H9 (cell line): ENCODE data around the gene COL4A1. TPM values are rescaled to one million over a fixed set of nuclear protein-coding genes. Genes with fewer than 3 reads are reported as not detected.

Source experiments
- DNase-seq: peaks from one replicate; pipeline ENCODE4 v3.0.0-alpha.2; 2017
- H2AFZ ChIP-seq: one replicate; pipeline ENCODE4 v1.6.1; 2013; ENCODE audit warnings: mild to moderate bottlenecking, low read length, control low read depth, moderate library complexity
- H2AK5ac ChIP-seq: 2 replicates; pipeline ENCODE4 v1.6.1; 2013; ENCODE audit warnings: low read length, control low read depth, mixed read lengths; ENCODE audit not compliant: insufficient read length
- H2BK120ac ChIP-seq: one replicate; pipeline ENCODE4 v1.6.1; 2013; ENCODE audit warnings: low read depth, mild to moderate bottlenecking, low read length, control low read depth, inconsistent platforms; ENCODE audit not compliant: poor library complexity, severe bottlenecking
- H2BK12ac ChIP-seq: 2 replicates; pipeline ENCODE4 v1.6.1; 2013; ENCODE audit warnings: low read length, control low read depth, mixed read lengths, low read depth; ENCODE audit not compliant: insufficient read length
- H2BK15ac ChIP-seq: 2 replicates; pipeline ENCODE4 v1.6.1; 2013; ENCODE audit warnings: low read depth, low read length, control low read depth
- H2BK20ac ChIP-seq: one replicate; pipeline ENCODE4 v1.6.1; 2013; ENCODE audit warnings: low read depth, mild to moderate bottlenecking, low read length, control low read depth, inconsistent platforms; ENCODE audit not compliant: poor library complexity, severe bottlenecking
- H2BK5ac ChIP-seq: 2 replicates; pipeline ENCODE4 v1.6.1; 2013; ENCODE audit warnings: low read length, control low read depth, mixed read lengths; ENCODE audit not compliant: insufficient read length
- H3K14ac ChIP-seq: 2 replicates; pipeline ENCODE4 v1.6.1; 2013; ENCODE audit warnings: low read length, control low read depth; ENCODE audit not compliant: insufficient read depth
- H3K18ac ChIP-seq: 2 replicates; pipeline ENCODE4 v1.6.1; 2013; ENCODE audit warnings: low read depth, mild to moderate bottlenecking, mixed read lengths, low read length, control low read depth; ENCODE audit not compliant: insufficient read length
- H3K23ac ChIP-seq: 2 replicates; pipeline ENCODE4 v1.6.1; 2013; ENCODE audit warnings: low read length, control low read depth, mixed read lengths, low read depth; ENCODE audit not compliant: insufficient read length
- H3K23me2 ChIP-seq: 2 replicates; pipeline ENCODE4 v1.6.1; 2013; ENCODE audit warnings: low read depth, mild to moderate bottlenecking, mixed read lengths, low read length, control low read depth; ENCODE audit not compliant: insufficient read length, poor library complexity, severe bottlenecking
- H3K27ac ChIP-seq: 2 replicates; pipeline ENCODE4 v1.5.1; 2013; ENCODE audit warnings: low read length, control low read depth, mixed read lengths, low read depth; ENCODE audit not compliant: insufficient read length
- H3K27me3 ChIP-seq: 2 replicates; pipeline ENCODE4 v1.6.1; 2013; ENCODE audit warnings: low read length, control low read depth, inconsistent platforms; ENCODE audit not compliant: insufficient read depth
- H3K4ac ChIP-seq: 2 replicates; pipeline ENCODE4 v1.6.1; 2013; ENCODE audit warnings: low read depth, mild to moderate bottlenecking, control low read depth, inconsistent platforms, low read length, moderate library complexity
- H3K4me1 ChIP-seq: 2 replicates; pipeline ENCODE4 v1.6.1; 2013; ENCODE audit warnings: low read length, control low read depth, inconsistent platforms; ENCODE audit not compliant: insufficient read depth
- H3K4me2 ChIP-seq: 2 replicates; pipeline ENCODE4 v1.6.1; 2013; ENCODE audit warnings: low read length, control low read depth, mixed read lengths; ENCODE audit not compliant: insufficient read length, insufficient read depth
- H3K56ac ChIP-seq: 2 replicates; pipeline ENCODE4 v1.6.1; 2013; ENCODE audit warnings: low read depth, mild to moderate bottlenecking, mixed read lengths, low read length, control low read depth; ENCODE audit not compliant: insufficient read length
- H3K79me1 ChIP-seq: 2 replicates; pipeline ENCODE4 v1.6.1; 2013; ENCODE audit warnings: low read depth, mild to moderate bottlenecking, moderate library complexity, low read length, control low read depth, inconsistent platforms; ENCODE audit not compliant: insufficient read depth, poor library complexity, severe bottlenecking
- H3K79me2 ChIP-seq: 2 replicates; pipeline ENCODE4 v1.6.1; 2013; ENCODE audit warnings: low read length, control low read depth, inconsistent platforms; ENCODE audit not compliant: insufficient read depth
- H3K9ac ChIP-seq: 2 replicates; pipeline ENCODE4 v1.6.1; 2013; ENCODE audit warnings: low read length, control low read depth, mixed read lengths; ENCODE audit not compliant: insufficient read length; ENCODE audit errors: extremely low read depth
- H3K9me3 ChIP-seq: one replicate; pipeline ENCODE4 v1.6.1; 2013; ENCODE audit warnings: low read depth, low read length, inconsistent platforms; ENCODE audit not compliant: control insufficient read depth
- H3T11ph ChIP-seq: one replicate; pipeline ENCODE4 v1.6.1; 2013; ENCODE audit warnings: mild to moderate bottlenecking, low read length, control low read depth, inconsistent platforms
- H4K20me1 ChIP-seq: one replicate; pipeline ENCODE4 v1.6.1; 2013; ENCODE audit not compliant: control insufficient read depth, insufficient read length, insufficient read depth
- H4K5ac ChIP-seq: 2 replicates; pipeline ENCODE4 v1.6.1; 2013; ENCODE audit warnings: low read depth, mild to moderate bottlenecking, mixed read lengths, low read length, control low read depth; ENCODE audit not compliant: insufficient read length
- H4K8ac ChIP-seq: replicated peaks from 2 replicates; pipeline ENCODE4 v1.6.1; 2013; ENCODE audit warnings: low read length, control low read depth, mixed read lengths, low read depth; ENCODE audit not compliant: insufficient read length
- H4K91ac ChIP-seq: 2 replicates; pipeline ENCODE4 v1.6.1; 2013; ENCODE audit warnings: low read depth, mild to moderate bottlenecking, moderate library complexity, mixed read lengths, low read length, control low read depth; ENCODE audit not compliant: insufficient read length
- H3K27ac Mint-ChIP-seq, 3 experiments: 2 replicates in 2 of 3; 3 replicates in 1 of 3; pipeline ENCODE4 v1.8.0; 2020 to 2021; ENCODE audit warnings: mixed read lengths in 3 of 3, mild to moderate bottlenecking in 1 of 3, moderate library complexity in 1 of 3
- H3K27me3 Mint-ChIP-seq: 2 replicates; pipeline ENCODE4 v1.8.0; 2021; ENCODE audit warnings: low read depth, mild to moderate bottlenecking, moderate library complexity, mixed read lengths
- H3K36me3 Mint-ChIP-seq, 3 experiments: 2 replicates in 2 of 3; 3 replicates in 1 of 3; pipeline ENCODE4 v1.8.0; 2020 to 2021; ENCODE audit warnings: low read depth in 3 of 3, mixed read lengths in 3 of 3; ENCODE audit not compliant: insufficient read depth in 1 of 3
- H3K4me1 Mint-ChIP-seq, 2 experiments: 2 replicates each; pipeline ENCODE4 v1.8.0; 2020; ENCODE audit warnings: mixed read lengths in 2 of 2
- H3K4me3 Mint-ChIP-seq, 2 experiments: 2 replicates in 1 of 2; 3 replicates in 1 of 2; pipeline ENCODE4 v1.8.0; 2020 to 2021; ENCODE audit warnings: mild to moderate bottlenecking in 2 of 2, mixed read lengths in 2 of 2, moderate library complexity in 1 of 2
- H3K9me3 Mint-ChIP-seq, 2 experiments: 2 replicates in 1 of 2; 3 replicates in 1 of 2; pipeline ENCODE4 v1.8.0; 2020; ENCODE audit warnings: mild to moderate bottlenecking in 2 of 2, mixed read lengths in 2 of 2, moderate library complexity in 1 of 2
- CTCF ChIP-seq: fragments of 200-600 bp; sonication (generic); conservative IDR thresholded peaks from 3 replicates; pipeline ENCODE4 v1.8.0; 2021; ENCODE audit warnings: antibody characterized with exemption, mild to moderate bottlenecking
- WGBS: extraction: QIAGEN DNeasy Blood & Tissue Kit; methylation state at CpG from one replicate; pipeline ENCODE4 v1.1.7; 2013; ENCODE audit warnings: missing lambda C conversion rate, low lambda C conversion rate, mixed read lengths; ENCODE audit not compliant: insufficient read length; ENCODE audit errors: extremely low coverage; 5-methylcytosine and 5-hydroxymethylcytosine counted together
- total RNA-seq: library from RNA; stranded (reverse); gene quantifications from 2 replicates; pipeline ENCODE4 v1.2.1, GENCODE V29; 2021

COL4A1 gene
- total RNA-seq, 1 experiment from 2014 or later: 73.1 TPM

DNA sequence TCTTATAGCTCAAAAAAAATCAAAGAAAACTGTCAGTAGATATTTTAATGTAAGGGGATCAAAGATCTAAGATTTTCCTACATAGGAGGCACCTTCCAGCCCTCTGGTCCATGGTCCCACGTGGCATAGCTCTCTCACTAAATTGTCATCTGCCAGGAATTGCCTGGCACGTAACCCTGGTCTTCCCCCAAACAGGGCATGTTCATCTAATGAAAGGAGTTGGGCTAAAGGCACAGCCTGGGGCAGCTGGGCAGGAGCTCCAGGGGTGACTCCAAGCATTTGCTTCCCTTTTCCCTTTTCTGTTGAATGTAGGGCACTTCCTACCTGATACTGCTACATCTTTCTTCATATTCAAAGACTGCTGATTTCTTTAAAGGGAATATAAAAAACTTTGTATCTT is 148.7 kb downstream of the COL4A1 start:
- no peak overlapping the region for H2BK5ac ChIP-seq
- H3K27me3 ChIP-seq: no peaks in the 10 kb centered on the region
- H3K23me2 ChIP-seq: no peaks in the 10 kb centered on the region
- H3K4me1 ChIP-seq: no peaks in the 10 kb centered on the region; the same call in 1 of the 2 replicates
- Mint-ChIP-seq H3K4me3 (no peak overlapping the region), H3K9me3 (no peaks in the 10 kb centered on the region), H3K27ac (no peak overlapping the region), H3K36me3 (peaks cover 16 to 47% (median 28%) of the 10 kb centered on the region in 3 experiments), H3K4me1 (peaks cover 7 to 8% of the 10 kb centered on the region in 2 experiments), H3K27me3 (no peaks in the 10 kb centered on the region)
- H3K9me3 ChIP-seq: no peaks in the 10 kb centered on the region
- H3K4me2 ChIP-seq: no peak overlapping the region
- no peak overlapping the region for H2BK120ac ChIP-seq
- H3K56ac ChIP-seq: no peak overlapping the region
- H2BK12ac ChIP-seq: no peak overlapping the region
- H3K79me1 ChIP-seq: no peaks in the 10 kb centered on the region
- no peak overlapping the region for H2BK15ac ChIP-seq
- H4K5ac ChIP-seq: no peak overlapping the region
- no peak overlapping the region for H4K8ac ChIP-seq
- H3K27ac ChIP-seq: no peak overlapping the region
- no peak overlapping the region for H3K9ac ChIP-seq
- H2AFZ ChIP-seq: no peak overlapping the region
- no peak for DNase-seq
- no peak overlapping the region for H4K91ac ChIP-seq
- H2BK20ac ChIP-seq: no peak overlapping the region
- H3K18ac ChIP-seq: no peak overlapping the region
- no peaks in the 10 kb centered on the region for H3K79me2 ChIP-seq
- H2AK5ac ChIP-seq: no peak overlapping the region
- H3T11ph ChIP-seq: no peak overlapping the region
- WGBS: no CpG with 5 or more reads among the region's 2 CpGs
- H3K14ac ChIP-seq: no peak overlapping the region
- no peaks in the 10 kb centered on the region for H4K20me1 ChIP-seq
- H3K23ac ChIP-seq: no peak overlapping the region
- no peak for TF ChIP-seq CTCF
- H3K4ac ChIP-seq: no peak overlapping the region
